GM23248 (cell line): ENCODE results near the gene NECAB3.

ENCODE experiments used
- EZH2 ChIP-seq: fragments of 200-600 bp; sonication (generic); IDR thresholded peaks from 2 replicates; pipeline ENCODE4 v1.6.1; 2018; ENCODE audit warnings: antibody characterized with exemption, mild to moderate bottlenecking; ENCODE audit not compliant: insufficient read depth, poor library complexity, severe bottlenecking
- EZH2phosphoT487 ChIP-seq: fragments of 200-600 bp; sonication (generic); IDR thresholded peaks from 2 replicates; pipeline ENCODE4 v1.6.1; 2018; ENCODE audit warnings: antibody characterized with exemption, moderate library complexity, mild to moderate bottlenecking, low read depth; ENCODE audit not compliant: insufficient read depth

- no peak for TF ChIP-seq EZH2
- no peak for TF ChIP-seq EZH2phosphoT487
These were observed 1.1 kb upstream of the NECAB3 start for GRCh38 chr20:33675136-33675959.
